A549 treated with CpdA at 1 μM for 4 hours (cell line): ENCODE measurements around the gene SND1. TPM values are rescaled to one million over a fixed set of nuclear protein-coding genes. Genes with fewer than 3 reads are reported as not detected.

Experiments used
- total RNA-seq: library from RNA; stranded (reverse); fragments of 200-300 nt; extraction: Qiagen RNA extraction; gene quantifications from 5 replicates; pipeline ENCODE4 v1.2.3, GENCODE V29; 2022; ENCODE audit warnings: low read depth

The SND1 gene
- 105 to 116 TPM (median 114 TPM) in 5 replicates for total RNA-seq

GRCh38 chr7:127651556-127652332 lies at the start of gene SND1:
SND1 (plus strand) TSS chr7:127652194; CDS start chr7:127652374, 180 bp downstream.

GRCh38 chr7:127618042-127618441 lies 34.0 kb upstream of the SND1 start, which contains the start of gene PAX4:
PAX4 (minus strand) TSS chr7:127618142; CDS start chr7:127615928, 2,214 bp downstream.

GRCh38 chr7:128030654-128031611 lies 378.9 kb downstream of the SND1 start, which contains the start of gene LRRC4:
LRRC4 (minus strand) TSS chr7:128031437; CDS start chr7:128030640, 797 bp downstream.

Other genes with a start within 250 kb of the SND1 start
- 14.4 to 15.5 TPM (median 14.9 TPM) in 5 replicates for gene GCC1, start 66.6 kb upstream of the SND1 start, total RNA-seq
- 151 to 186 TPM (median 163 TPM) in 5 replicates for gene ARF5, start 63.8 kb upstream of the SND1 start, total RNA-seq
- 0.17 to 0.30 TPM in 2 of 5 replicates, not detected in the others for gene FSCN3, start 58.5 kb upstream of the SND1 start, total RNA-seq
- not detected in 5 replicates for gene PAX4, start 34.1 kb upstream of the SND1 start, total RNA-seq